ENCODE results near the gene CYP3A5.
"Not testable (repeated sequence)": the region's sequence is repeated elsewhere in the genome, so short reads cannot be mapped to it uniquely, and the experiment has no call there.

Gene CYP3A5

DNA sequence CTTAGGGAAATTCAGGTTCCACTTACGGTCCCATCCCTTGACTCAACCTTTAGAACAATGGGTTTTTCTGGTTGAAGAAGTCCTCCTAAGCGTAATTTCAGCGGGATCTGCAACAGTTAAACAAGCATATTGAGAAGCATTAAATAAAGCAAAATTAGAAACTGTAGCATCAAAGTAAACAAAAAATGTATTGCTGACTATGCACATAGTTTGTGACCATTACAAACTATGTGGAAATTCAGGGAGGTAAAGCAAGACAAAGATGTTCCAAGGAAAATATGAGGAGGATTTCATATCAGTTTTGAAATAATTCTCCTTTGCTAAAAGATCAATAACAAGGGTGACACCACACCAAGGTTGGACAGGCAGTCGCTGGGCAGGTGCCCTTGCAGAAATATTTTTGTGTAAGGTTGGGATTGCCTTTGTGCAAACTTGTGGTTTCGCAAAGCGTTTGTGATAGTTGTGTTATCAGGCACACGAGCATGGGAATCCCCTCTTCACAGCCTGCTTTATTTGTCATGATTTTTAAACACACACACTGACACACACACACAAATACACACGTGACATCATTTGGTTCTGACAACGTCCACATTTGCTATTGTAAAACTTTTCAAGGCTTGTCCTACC is 5.4 kb upstream of the CYP3A5 start:
- no peak for DNase-seq

DNA sequence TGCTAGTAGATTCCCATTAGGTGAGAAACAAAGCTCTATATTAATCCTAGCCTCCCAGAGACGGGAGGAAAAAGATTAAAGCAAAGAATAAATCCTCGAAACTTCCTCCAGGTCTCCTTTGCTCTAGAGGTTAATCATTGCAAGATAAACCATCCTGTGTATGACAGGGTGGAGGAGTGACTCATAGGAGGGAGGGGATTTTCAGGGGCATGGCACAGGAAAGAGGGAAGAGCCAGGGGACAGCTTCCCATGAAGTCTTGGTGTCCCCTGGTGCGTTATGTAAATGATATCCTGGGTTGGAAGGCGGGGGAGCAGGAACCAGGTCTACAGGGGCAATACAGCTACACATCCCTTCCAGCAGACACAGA is 780 bp downstream of the CYP3A5 start:
- DNase-seq = no peak

GRCh38 chr7:99677648-99678045 is 2.1 kb downstream of the CYP3A5 start:
- DNase-seq = no peak

- DNase-seq = no peak
Measured at GRCh38 chr7:99677013-99677647, 2.7 kb downstream of the CYP3A5 start.

GRCh38 chr7:99674995-99675742 is 4.6 kb downstream of the CYP3A5 start:
- DNase-seq = no peak

GRCh38 chr7:99672573-99672972 is 7.2 kb downstream of the CYP3A5 start:
- no peak for DNase-seq

- no peak for DNase-seq
Measured at GRCh38 chr7:99669782-99670181, 10.0 kb downstream of the CYP3A5 start.

DNA sequence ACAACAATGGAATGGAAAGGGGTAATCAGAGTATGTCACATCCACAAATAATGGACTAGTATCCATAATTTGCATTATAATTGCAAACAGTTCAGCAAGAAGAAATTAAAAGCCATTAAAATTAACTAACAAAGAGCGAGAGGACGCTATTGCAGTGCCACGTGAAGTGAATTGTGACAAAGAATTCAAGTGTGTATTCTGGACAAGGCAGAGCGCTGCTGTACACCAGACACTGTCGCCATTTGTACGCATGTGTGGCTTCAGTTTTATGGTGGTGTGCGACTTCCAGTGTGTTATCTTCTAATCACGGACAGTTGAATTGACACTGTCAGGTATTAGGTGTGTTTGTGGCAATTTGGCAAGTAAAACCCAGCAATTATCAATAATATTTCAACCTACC is 11.3 kb downstream of the CYP3A5 start:
- no peak for DNase-seq

- no peak for DNase-seq
Measured at GRCh38 chr7:99667179-99667578, 12.6 kb downstream of the CYP3A5 start.

DNA sequence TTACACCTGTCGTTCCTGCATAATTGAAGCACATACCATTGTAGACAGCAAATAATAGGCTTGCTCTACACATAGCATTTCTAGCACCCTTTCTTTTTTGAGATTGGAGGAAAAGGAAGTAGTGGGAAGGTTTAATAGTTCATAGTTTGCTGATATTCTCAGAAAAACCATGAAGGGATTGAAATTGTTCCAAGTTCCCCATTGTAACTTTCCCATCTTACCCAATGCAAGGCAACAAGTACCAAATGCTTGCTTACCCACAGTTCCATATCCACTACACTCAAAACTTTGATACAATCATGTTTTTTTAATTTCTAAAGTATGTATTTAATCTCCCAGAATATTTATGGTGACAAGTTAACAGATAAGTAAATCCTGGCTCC is 13.8 kb downstream of the CYP3A5 start:
- DNase-seq = no peak

DNA sequence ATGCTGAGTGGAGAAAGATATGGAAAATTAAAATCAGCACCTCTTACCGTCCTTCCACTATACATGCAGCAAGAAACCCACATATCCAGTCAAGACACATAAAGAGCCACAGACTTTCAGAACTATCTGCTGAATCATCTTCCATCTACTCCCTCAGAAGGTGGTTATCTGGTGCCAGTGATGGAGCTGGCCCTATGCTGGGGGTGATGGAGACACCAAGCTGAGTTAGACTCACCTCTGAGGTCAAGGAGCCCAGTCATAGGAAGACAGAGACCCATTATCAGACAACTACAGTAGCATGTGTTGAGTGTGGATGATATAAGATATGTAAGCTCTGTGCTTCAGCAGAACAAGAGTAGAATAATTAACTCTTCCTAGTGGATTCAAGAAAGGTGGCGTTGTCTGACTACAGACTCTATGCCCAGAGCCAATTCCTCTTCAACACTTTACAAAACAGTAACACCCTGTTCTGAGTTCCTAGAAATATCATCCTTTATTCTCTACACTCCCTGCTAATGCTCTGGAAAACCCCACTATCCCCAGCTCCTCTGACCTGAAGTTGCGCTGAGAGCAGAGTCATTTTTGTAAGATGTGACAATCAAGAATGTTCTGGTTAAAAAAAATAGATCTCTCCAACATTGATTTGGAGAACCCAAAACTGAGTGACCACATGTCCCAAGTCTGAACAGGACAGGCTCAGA is 14.3 kb downstream of the CYP3A5 start:
- no peak for DNase-seq

DNA sequence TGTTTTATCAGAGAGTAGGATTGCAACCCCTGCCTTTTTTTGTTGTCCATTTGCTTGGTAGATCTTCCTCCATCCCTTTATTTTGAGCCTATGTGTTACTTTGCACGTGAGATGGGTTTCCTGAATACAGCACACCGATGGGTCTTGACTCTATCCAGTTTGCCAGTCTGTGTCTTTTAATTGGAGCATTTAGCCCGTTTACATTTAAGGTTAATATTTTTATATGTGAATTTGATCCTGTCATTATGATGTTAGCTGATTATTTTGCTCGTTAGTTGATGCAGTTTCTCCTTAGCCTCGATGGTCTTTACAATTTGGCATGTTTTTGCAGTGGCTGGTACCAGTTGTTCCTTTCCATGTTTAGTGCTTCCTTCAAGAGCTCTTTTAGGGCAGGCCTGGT is 21.9 kb downstream of the CYP3A5 start:
- DNase-seq = not testable (repeated sequence)

DNA sequence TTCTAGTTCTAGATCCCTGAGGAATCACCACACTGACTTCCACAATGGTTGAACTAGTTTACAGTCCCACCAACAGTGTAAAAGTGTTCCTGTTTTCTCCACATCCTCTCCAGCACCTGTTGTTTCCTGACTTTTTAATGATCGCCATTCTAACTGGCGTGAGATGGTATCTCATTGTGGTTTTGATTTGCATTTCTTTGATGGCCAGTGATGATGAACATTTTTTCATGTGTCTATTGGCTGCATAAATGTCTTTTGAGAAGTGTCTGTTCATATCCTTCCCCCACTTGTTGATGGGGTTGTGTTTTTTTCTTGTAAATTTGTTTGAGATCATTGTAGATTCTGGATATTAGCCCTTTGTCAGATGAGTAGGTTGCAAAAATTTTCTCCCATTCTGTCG is 25.2 kb downstream of the CYP3A5 start:
- DNase-seq = not testable (repeated sequence)

DNA sequence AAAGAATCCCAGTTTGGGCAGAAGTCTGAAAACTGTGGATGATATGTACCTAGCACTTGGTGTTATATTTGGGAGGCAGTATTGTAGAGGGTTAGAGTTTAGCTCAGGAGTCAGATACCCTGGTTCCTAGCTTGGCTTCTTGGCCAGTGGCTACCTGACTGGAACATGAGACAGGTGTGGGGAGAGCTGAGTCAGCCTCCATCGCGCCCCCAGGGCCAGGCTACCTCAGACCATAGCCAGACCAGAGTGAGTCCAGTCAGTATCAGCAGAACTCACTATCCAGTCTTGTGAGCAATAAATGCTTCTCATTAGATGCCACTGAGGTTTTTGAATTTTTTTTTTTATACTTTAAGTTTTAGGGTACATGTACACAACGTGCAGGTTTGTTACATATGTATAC is 26.0 kb downstream of the CYP3A5 start:
- no peak for DNase-seq

DNA sequence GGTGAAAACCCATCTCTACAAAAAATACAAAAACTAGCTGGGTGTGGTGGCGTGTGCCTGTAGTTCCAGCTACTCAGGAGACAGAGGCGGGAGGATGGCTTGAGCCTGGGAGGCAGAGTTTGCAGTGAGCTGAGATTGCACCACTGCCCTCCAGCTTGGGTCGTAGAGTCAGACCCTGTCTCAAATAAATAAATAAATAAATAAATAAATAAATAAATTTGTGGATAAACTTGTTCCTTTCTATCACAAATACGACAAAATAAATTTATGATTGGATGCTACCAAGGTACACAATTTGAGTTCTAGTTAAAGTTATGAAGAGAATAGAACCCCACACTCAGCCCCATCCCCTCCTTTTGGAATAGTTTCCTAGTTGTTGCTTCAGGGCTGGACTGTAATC is 26.5 kb downstream of the CYP3A5 start:
- DNase-seq = not testable (repeated sequence)

GRCh38 chr7:99652671-99653070 is 27.1 kb downstream of the CYP3A5 start:
- DNase-seq = no peak

- DNase-seq = no peak
Measured at GRCh38 chr7:99651290-99651689, 28.5 kb downstream of the CYP3A5 start.

DNA sequence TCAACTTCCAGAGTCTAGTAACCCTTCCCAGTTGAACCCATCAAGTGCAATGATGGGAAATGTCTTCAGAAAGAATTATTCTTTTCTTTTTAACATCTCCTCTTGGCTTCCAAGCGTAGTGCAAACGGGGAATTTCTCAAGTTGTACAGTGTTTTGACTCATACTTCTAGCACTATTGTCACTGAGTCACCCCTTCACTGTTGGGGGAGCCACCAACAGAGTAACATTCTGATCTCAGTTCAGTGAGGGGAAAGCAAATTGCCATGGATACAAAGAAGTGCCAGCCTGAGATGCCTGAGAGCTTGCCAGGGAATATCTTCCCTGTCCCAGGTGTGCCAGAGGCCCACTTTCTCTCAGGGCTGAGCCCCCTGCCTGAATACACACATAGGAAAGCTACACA is 31.0 kb downstream of the CYP3A5 start:
- DNase-seq = no peak

GRCh38 chr7:99645590-99645989 is 34.2 kb downstream of the CYP3A5 start:
- no peak for DNase-seq

DNA sequence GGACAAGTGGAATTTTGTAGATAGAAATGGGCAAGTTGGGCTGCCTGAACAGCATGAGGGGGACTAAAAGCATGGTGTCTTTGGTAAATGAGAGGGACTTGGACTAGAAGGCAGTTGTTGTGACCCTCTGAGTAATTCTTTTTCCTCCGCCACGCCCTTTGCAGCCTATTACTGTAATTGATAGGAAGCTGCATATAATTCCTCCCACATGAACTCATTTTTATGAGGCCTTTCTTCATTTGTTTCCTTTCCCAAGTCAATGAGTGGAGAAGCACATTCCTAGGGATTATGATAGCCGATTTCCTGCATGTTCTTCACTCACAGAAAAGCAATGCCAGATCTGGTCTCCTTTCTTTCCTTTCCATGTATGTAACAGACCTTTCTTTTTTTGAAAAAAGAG is 35.4 kb downstream of the CYP3A5 start:
- DNase-seq = no peak

DNA sequence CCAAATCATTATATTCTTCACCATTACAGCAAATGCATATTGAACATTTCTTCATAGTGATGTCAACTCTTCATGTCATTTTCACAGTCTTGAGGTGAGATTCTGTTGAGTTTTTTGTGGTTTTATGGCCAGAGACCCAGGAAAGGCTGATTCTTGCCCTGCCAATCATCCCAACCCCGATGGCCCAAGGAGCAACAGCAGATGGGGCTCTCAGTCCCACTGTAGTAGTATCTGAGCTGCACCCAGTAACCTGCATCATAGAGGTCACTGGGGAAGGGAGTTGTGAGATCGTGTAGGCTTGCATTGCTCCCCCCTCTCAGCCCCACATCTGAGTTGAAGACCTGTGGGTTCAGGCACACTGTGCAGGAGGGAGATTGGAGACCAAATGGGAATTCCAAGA is 36.3 kb downstream of the CYP3A5 start:
- DNase-seq = no peak

DNA sequence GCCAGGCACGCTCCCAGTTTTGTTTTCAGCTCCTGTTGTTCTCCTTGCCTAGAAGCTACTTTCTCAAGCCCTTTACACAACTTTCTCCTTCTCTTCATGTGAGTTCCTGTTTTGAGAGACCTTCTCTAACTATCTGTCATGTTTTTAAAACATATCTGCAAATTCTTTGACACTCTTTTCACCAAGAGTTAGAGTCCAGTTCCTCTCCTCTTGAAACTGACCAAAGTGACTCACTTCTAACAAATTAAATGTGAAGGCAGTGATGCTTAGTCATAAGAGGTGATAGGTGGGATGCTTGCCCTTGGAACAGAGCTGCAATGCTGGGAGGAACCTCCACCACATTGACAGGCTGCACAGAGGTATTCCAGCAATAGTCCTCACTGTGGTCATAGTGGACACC is 37.8 kb downstream of the CYP3A5 start:
- no peak for DNase-seq

DNA sequence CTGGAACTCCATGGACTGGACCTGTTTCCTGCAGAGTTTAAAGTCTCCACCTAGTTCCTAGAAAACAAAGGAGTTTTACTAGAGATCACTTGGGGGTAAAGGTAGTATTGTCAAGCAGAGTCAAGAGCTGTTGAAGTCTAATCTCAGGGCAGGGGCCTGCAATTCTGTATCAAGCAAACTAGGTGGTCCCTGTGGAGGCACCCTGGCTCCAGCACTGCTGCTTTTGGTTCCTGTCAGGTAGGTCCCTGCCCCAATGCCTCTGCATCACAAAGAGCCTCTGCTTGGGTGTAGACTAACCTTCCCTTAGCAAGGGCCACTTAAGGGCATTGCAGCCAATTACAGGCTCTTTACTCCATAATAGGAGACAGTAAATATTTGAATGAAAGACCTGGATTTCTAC is 40.5 kb downstream of the CYP3A5 start:
- DNase-seq = no peak

DNA sequence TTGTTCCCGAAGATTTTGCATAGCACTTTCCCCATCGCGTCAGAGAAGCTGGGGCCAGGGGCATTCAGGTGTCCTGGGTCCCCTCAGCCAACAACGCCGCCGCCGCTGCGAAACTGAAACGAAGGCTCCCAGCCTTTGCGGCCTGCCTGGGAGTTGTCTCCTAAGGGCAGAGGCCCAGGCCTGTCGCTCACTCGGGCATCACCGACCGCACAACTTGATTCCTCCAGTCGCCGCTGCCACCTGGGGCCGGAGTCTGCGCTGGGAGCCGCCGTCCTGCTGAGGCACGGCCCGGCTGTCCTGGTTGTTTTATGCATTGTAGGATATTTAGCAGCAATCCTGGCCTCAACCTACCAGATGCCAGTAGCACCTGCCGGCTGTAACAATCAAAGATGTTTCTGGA is 41.1 kb downstream of the CYP3A5 start:
- no peak for DNase-seq
